HG02610 (cell line): Measurements from ENCODE around the gene CTNNAL1.
"Not testable (repeated sequence)": the region's sequence is repeated elsewhere in the genome, so short reads cannot be mapped to it uniquely, and the experiment has no call there.

Source experiments
- ATAC-seq: cut with Tn5 transposase; IDR thresholded peaks from one replicate; pipeline ENCODE4 v1.9.1; 2021; ENCODE audit warnings: mild to moderate bottlenecking, moderate library complexity; ENCODE audit not compliant: unreplicated experiment

CTNNAL1 gene

DNA sequence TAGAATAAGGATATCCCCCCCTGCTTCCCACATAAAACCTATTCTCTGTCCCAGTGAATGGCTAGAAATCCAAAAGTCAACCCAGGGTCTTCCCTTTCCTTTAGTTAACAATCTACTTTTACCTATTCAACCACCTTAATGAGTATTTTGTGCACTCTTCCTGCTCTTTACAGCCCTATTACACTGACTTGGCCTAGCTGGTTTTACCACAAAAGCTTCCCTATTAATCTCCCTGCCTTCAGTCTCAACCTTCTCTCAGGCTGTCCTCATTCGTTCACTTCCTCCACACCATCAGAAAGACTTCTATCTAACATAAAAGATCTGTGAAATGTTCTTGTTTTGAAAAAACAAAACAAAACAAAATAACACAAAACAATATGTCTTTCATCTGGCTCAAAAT, 16.2 kb downstream of the CTNNAL1 start:
- no peak for ATAC-seq

- no peak for ATAC-seq
These were observed 16.7 kb downstream of the CTNNAL1 start for GRCh38 chr9:108996643-108997042.

GRCh38 chr9:108994695-108995094, 18.6 kb downstream of the CTNNAL1 start:
- peak; percentile 79 for ATAC-seq

DNA sequence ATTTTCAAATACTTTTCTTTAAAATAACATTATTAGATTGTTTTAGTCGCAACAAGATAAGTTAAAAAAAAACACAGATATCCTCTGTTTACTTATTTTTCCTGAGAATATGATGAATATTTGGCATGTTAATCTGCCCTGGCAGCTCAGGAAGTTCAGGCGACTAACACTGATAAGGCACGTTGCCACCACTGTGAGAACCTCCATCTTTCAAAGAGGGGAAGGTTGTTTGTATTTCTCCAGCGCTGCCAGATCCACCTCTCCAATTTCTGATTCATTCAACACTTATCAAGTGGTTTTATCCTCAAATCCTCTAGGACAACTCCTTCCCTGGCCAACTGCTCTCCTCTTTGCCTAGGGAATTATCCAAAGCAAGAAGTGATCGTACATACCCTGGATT, 21.8 kb downstream of the CTNNAL1 start:
- ATAC-seq: no peak

DNA sequence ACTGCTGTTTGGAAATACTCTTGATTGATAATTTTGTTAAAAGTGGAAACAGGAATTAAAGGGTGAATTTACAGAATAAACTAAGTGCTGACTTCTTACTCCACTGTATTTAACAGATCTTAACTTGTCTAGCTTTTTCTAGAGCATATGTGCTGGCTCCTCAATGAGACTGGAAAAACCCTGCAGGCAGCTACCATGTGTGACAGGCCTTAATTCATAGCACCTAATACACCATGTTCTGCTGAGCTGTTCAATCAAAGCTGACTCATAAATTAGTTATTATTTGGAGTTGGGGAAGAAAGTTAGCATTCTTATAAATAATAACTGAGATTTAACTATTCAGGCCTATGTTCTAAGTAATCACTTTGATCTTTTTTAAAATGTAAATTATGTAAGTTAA, 29.4 kb downstream of the CTNNAL1 start:
- ATAC-seq: no peak

DNA sequence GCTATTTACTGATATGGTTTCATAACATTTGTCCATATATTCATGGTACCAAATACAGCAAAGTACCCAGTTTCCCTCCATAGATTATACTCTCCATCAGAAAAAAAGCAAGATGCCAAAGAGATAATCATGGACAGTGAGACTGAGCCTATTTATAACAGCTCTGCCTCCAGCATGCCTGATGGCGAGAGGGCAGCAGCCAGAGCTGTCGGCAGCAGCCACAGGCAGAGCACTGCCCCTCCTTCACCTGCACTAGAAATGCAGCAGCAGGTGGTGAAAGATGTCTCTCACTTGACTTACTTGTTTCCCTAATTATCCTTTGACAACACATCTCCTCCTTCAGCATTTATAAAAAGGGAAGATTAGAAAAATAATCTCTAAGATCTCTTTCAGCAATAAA, 32.4 kb downstream of the CTNNAL1 start:
- ATAC-seq: no peak

DNA sequence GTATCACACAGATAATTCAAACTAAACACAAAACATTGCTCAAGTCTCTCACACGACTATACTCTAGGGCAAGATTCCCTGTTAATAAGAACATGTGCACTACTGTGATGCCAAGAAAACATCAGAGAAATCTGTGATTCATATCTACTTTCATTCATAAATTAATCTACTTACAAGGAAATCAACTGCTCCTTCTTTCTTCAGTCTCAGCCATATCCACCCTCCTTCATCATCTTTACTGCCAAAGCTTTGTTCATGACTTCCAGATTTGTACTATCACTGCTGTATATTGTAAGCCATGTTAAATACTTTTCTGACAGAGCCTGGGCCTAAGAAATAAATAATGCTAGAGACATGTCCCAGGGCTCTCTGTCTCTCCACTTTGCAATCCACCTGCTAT, 35.1 kb downstream of the CTNNAL1 start:
- ATAC-seq: no peak

- no peak for ATAC-seq
These were observed 39.4 kb downstream of the CTNNAL1 start for GRCh38 chr9:108973895-108974294.

DNA sequence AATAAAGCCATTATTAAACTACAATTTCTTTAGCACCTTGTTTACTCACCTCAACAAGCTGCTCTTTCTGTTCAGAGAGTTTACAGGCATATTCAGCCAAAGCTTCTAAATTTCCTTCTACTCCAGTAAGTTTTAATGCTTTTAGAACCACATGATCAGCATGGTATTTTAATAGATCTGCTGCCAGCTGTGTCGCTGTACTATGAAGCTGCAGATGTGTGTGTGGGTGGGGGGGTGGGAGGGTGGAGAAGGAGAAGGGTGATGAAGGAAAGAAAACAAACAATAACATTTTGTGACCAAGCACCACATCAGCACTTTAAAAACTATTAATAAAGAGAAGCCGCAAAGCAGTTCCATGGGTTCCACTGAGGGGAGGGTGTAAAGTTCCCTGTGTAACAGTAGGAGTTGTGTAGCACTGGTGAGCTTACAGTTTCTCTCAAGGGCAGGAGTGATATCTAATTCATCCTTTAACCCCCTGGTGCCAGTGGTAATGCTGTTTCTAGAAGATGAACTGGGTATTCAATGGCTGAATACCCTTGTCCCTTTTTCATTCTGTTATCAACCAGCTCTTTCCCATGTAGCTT, 40.6 kb downstream of the CTNNAL1 start:
- no peak for ATAC-seq

DNA sequence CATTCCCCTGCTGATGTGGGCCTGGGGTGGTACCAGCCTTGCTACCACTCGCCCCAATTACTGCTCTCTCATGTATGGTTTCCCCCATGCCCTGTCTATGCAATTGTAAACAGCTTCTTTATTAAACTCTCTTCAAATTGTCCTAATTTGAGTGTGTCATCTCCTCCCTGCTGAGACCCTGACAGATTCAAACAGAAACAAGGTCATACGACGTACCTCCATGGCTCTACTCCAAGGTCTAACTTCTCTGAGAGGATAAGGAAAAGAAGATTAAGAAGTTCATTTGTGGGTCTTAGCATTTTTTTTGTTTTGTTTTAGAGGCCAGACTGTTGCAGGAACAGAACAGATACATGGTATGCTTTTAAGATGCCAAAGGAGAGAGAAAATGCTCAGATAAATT, 41.1 kb downstream of the CTNNAL1 start:
- ATAC-seq: no peak

DNA sequence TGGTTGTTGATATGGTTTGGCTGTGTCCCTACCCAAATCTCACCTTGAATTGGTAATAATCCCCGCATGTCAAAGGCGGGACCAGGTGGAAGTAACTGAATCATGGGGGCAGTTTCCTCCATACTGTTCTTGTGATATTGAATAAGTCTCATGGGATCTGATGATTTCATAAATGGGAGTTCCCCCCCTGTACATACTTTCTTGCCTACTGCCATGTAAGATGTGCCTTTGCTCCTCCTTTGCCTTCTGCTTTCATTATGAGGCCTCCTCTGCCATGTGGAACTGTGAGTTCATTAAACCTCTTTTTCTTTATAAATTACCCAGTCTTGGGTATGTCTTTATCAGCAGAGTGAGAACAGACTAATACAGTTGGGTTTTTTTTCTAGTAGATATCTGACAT, 41.9 kb downstream of the CTNNAL1 start:
- ATAC-seq: not testable (repeated sequence)

- ATAC-seq: no peak
These were observed 45.4 kb downstream of the CTNNAL1 start for GRCh38 chr9:108967916-108968315.

DNA sequence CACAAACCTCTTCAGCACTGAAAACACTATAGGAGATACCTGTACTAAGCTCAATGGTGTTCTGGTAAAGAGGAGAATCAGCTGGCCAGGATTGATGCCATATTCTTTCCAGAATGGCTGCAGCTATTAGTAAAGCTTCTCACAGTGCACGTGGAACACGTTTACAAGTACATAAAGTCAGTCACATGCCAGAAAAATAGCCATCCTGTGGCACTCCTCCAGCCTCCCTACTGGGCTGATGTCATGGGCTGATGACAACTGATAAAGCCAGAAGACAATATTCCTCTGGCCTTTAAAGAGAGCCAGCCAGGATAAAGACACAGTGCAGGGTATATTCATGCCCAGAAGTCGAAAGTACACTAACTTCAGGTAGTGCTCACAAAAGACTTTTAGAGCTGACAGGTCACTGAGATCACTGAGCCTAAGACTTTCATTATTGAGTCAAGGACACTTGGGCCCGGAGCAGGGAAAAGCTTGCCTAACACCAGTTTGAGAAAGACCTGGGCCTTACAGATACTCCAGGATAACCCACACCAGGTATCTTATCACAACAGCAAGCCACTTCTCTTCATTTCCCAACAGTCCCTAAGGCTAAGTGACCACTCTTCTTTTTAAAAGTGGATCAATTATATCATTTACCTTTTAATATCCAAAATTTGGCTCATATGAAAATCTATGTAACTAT, 49.7 kb downstream of the CTNNAL1 start:
- ATAC-seq: no peak

DNA sequence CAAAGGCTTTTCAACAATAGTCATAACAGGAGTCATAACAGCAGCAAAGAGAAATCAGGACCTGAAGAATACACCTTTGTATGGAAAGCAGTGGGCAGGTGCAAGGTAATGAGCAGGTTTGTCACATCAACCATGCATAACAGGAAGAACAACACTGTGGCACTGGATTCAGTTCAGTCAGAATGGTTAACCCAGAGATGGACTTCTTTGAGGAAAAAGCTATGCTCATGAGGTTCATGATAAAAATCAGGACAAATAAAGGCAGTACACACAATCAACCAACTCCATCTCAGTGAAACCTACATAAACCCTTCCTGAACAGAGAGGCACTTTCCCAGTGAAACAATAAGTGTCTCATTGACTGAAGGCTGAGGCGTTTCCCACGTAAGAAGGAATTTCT, 52.1 kb downstream of the CTNNAL1 start:
- ATAC-seq: no peak

GRCh38 chr9:108960331-108960730, 53.0 kb downstream of the CTNNAL1 start:
- no peak for ATAC-seq

- ATAC-seq: peak; percentile 81
These were observed 56.7 kb downstream of the CTNNAL1 start for GRCh38 chr9:108956631-108957026.

- ATAC-seq: no peak
These were observed 57.2 kb downstream of the CTNNAL1 start for GRCh38 chr9:108956022-108956630.

DNA sequence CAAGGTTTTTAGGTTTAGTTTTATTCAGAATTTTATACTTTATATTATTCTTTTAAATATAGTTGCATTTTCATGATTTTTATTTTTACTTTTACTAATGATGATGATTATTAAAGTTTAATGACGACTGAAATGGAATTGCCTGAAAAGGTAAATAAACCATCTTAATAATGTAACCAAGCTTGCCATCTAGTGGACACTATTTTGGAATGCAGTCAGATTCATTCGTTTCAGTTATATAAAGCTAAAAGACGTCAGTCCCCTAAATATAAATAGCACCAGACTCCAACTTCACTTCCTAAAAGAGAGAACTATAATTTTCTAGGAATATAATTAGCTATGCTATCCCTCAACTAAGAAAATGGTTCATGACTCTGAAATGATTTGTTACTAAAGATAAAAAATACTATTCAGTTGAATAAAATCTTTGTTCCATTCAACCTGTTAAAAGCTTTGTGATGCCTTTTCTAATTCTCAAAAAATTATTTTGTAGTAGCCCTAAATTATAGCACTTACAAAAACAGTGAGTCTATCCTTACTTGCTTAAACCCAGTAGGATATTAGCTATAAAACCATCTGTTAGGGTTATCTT, 59.2 kb downstream of the CTNNAL1 start:
- ATAC-seq: no peak

DNA sequence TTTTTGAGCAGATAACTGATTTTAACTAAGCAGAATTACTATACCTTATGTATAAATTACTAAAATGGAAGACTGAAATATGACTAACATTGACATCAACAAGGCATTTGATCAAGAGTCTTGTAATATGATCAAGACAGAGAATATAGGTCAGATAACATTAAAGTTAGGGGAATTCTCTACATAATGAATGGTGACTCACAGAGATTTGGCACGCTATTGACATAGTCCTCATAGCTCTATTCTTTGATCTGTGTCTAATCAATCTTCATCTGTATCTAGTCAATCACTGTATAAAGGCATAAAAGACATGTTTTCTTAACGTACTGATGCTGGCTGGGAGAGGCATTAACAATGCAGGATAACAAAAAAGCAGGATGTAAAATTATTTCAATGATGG, 61.7 kb downstream of the CTNNAL1 start:
- no peak for ATAC-seq

DNA sequence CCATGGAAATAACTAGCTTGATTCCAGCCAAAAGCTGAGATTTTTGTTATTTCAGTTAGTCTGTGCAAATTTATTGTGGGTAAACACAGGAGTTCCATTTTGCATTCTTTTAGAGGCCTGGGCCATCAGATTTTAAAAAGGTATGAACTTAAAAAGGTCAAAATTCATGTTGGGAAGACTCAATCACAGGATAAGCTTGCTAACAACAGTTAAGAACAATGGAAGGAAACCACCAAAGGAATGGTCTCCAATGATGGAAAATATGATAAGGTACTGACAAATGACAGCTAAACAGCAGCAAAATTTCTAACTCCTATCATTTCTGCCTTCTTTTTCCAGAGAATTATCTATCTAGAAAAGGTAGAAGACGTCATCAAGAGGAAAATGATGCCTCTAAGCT, 63.1 kb downstream of the CTNNAL1 start:
- ATAC-seq: no peak

DNA sequence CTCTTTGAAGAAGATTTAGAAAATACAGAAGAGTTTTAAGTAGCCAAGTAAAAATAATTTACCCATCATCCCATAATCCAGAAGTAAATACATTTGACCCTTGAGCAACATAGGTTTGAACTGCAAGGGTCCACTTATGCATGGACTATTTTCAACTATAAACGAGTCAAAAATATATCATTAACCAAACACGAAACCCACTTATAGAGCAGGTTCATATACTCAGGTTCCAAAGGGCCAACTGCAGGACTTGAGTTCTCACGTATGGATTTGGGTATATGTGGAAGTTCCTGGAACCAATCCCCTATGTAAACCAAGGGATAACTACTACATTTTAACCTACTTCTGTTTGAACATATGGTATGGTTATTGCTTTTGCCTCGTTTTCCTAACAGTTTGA, 73.3 kb downstream of the CTNNAL1 start:
- no peak for ATAC-seq
